ENCODE results near the gene DLX5.

Gene DLX5

DNA sequence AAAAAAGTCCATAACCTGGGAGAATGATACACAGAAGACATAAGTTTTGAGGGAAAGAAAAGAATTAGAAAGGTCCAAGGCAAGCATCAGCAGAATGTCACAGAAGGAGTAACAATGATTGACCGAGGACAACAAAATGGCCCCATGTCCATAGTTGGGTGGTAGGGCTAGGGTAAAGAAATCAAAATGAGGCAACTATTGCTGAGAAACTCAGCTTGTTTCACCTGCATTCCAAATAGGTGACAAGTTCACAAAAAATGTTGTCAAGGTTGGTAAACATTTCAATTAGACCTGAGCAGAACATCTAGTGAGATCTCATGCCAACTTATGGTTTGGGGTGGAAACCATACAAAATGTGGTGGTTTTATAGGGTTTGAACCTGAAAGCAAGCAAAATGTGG lies 42.0 kb downstream of the DLX5 start:
- H3K36me3 ChIP-seq (ENCODE audit: control insufficient read depth in 2 of 2, insufficient read depth in 2 of 2, low read length in 2 of 2), result no peaks in the 10 kb centered on the region
- H3K27me3 ChIP-seq (ENCODE audit: control insufficient read depth in 1 of 2, insufficient read depth in 2 of 2, low read length in 2 of 2), result peaks cover 0 to 7% of the 10 kb centered on the region in 2 donors

DNA sequence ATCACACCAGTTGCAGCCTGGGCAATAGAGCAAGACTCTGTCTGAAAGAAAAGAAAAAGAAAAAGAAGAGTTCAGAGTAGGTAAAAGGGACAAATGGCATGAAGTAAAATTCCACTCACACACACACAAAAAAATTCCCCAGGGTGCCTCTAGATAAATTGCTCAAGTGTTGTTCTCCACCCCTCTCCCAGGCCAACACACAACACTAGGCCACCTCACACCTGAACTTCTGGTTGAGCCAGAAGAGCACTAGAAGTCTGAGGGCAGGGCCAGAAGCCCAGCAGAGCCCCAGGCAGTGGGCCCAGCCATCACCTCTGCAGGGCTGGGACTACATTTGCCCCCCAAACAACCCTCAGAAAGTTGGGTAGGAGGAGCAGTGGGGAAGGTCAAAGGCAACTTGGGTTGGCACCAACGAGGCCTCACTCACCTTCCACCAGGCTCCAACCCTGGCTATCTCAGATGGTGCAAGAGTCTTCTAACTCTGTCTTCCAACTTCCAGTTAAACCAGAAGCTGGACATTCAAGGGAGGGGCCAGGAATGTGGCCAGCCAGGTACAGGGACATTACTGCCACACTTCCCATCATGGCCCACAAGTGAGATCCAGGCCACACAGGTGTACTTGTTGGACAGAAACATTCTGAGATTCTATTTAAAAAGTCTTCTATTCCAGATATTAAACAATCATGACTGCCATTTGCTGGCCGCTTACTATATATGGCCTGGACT lies 44.9 kb downstream of the DLX5 start:
- Histone ChIP-seq H3K9me3 (ENCODE audit: control insufficient read depth in 2 of 2, low read length in 2 of 2) (no peaks in the 10 kb centered on the region), H3K27ac (ENCODE audit: low read length) (no peak overlapping the region), H3K9ac (ENCODE audit: low read length in 2 of 2) (no peak overlapping the region), H3K4me3 (ENCODE audit: low read length in 2 of 2) (no peak overlapping the region), H3K4me1 (ENCODE audit: control insufficient read depth, insufficient read depth, low read length) (no peaks in the 10 kb centered on the region), H3K36me3 (ENCODE audit: control insufficient read depth in 2 of 2, insufficient read depth in 2 of 2, low read length in 2 of 2) (no peaks in the 10 kb centered on the region), H3K27me3 (ENCODE audit: control insufficient read depth in 1 of 2, insufficient read depth in 2 of 2, low read length in 2 of 2) (no peaks in the 10 kb centered on the region)

More for the DNA sequence above, 42.0 kb downstream of the DLX5 start:
- no peaks in the 10 kb centered on the region for H3K4me1 ChIP-seq (ENCODE audit: control insufficient read depth, insufficient read depth, low read length)
- no peak overlapping the region for H3K9ac ChIP-seq (ENCODE audit: low read length in 2 of 2)
- H3K4me3 ChIP-seq (ENCODE audit: low read length in 2 of 2), result no peak overlapping the region
- H3K9me3 ChIP-seq (ENCODE audit: control insufficient read depth in 2 of 2, low read length in 2 of 2), result no peaks in the 10 kb centered on the region
- H3K27ac ChIP-seq (ENCODE audit: low read length), result no peak overlapping the region

DNA sequence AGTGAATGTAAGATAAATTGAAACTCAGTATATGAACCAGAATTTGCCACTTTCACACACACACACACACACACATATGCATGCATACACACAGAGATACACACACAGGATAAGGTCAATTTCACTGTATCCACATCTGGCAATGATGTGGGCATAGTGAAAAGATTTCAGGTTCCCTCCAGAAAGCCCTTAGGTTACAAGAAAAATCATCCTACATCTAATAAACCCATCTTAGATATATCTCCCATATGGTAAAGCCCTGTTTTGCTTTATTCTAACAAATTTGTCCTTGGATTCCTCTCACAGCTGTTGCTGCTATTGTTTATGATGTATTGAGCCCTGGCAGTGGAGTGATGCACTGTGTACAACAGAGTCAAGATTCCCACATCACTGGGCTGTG lies 47.2 kb downstream of the DLX5 start:
- H3K9ac ChIP-seq (ENCODE audit: low read length in 2 of 2), result no peak overlapping the region
- no peaks in the 10 kb centered on the region for H3K27me3 ChIP-seq (ENCODE audit: control insufficient read depth in 1 of 2, insufficient read depth in 2 of 2, low read length in 2 of 2)
- no peak overlapping the region for H3K4me3 ChIP-seq (ENCODE audit: low read length in 2 of 2)
- H3K36me3 ChIP-seq (ENCODE audit: control insufficient read depth in 2 of 2, insufficient read depth in 2 of 2, low read length in 2 of 2), result no peaks in the 10 kb centered on the region
- H3K27ac ChIP-seq (ENCODE audit: low read length), result no peak overlapping the region
- no peaks in the 10 kb centered on the region for H3K9me3 ChIP-seq (ENCODE audit: control insufficient read depth in 2 of 2, low read length in 2 of 2)
- H3K4me1 ChIP-seq (ENCODE audit: control insufficient read depth, insufficient read depth, low read length), result no peaks in the 10 kb centered on the region

DNA sequence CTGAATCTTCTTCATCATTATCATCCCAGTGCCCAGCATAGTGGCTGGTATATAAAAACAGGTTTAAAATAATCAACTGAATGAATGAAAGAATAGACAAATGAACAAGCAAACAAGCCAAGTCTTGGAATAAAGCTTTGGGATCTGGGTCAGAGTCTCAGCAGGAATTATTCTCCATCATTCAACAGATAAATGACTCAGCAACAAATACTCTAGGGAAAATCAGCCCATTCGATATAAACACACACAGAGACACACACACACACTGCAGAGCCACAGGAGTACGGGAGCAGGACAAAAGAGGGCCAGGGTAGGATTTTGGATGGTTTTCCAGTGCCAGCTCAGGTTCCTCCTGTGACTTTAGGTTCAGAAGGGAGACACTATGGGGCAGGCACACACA lies 48.5 kb downstream of the DLX5 start:
- H3K4me1 ChIP-seq (ENCODE audit: control insufficient read depth, insufficient read depth, low read length), result no peaks in the 10 kb centered on the region
- H3K9ac ChIP-seq (ENCODE audit: low read length in 2 of 2), result no peak overlapping the region
- no peaks in the 10 kb centered on the region for H3K36me3 ChIP-seq (ENCODE audit: control insufficient read depth in 2 of 2, insufficient read depth in 2 of 2, low read length in 2 of 2)
- H3K4me3 ChIP-seq (ENCODE audit: low read length in 2 of 2), result no peak overlapping the region
- no peaks in the 10 kb centered on the region for H3K9me3 ChIP-seq (ENCODE audit: control insufficient read depth in 2 of 2, low read length in 2 of 2)
- no peak overlapping the region for H3K27ac ChIP-seq (ENCODE audit: low read length)
- peaks cover 0 to 1% of the 10 kb centered on the region in 2 donors for H3K27me3 ChIP-seq (ENCODE audit: control insufficient read depth in 1 of 2, insufficient read depth in 2 of 2, low read length in 2 of 2)

DNA sequence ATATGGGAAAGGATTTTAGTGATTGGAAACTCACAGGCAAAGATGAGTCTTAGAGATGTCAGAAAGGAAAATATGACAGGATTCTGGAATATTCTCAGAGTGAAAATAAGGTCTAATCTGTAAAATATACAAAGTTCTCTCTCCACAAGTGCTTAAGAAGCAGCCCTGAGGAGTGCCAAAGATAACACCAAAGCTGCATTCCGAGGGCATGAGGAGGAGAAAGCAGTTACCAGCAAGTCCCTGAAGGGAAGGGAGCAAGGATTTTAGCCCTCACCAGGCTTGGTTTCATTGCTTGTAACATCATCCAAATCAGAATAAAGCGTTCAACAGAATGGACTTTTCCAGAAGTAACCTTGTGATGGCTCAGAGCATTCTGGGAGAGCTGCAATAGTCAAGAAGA lies 50.6 kb downstream of the DLX5 start:
- Histone ChIP-seq H3K27me3 (ENCODE audit: control insufficient read depth in 1 of 2, insufficient read depth in 2 of 2, low read length in 2 of 2) (peaks cover 2 to 3% of the 10 kb centered on the region in 2 donors), H3K4me3 (ENCODE audit: low read length in 2 of 2) (no peak overlapping the region), H3K27ac (ENCODE audit: low read length) (no peak overlapping the region), H3K4me1 (ENCODE audit: control insufficient read depth, insufficient read depth, low read length) (no peaks in the 10 kb centered on the region), H3K36me3 (ENCODE audit: control insufficient read depth in 2 of 2, insufficient read depth in 2 of 2, low read length in 2 of 2) (no peaks in the 10 kb centered on the region), H3K9ac (ENCODE audit: low read length in 2 of 2) (no peak overlapping the region), H3K9me3 (ENCODE audit: control insufficient read depth in 2 of 2, low read length in 2 of 2) (no peaks in the 10 kb centered on the region)

- Histone ChIP-seq H3K4me3 (ENCODE audit: low read length in 2 of 2) (no peak overlapping the region), H3K9me3 (ENCODE audit: control insufficient read depth in 2 of 2, low read length in 2 of 2) (peaks cover 0 to 2% of the 10 kb centered on the region in 2 donors), H3K27ac (ENCODE audit: low read length) (no peak overlapping the region), H3K9ac (ENCODE audit: low read length in 2 of 2) (no peak overlapping the region), H3K27me3 (ENCODE audit: control insufficient read depth in 1 of 2, insufficient read depth in 2 of 2, low read length in 2 of 2) (peaks cover 2 to 3% of the 10 kb centered on the region in 2 donors), H3K4me1 (ENCODE audit: control insufficient read depth, insufficient read depth, low read length) (no peaks in the 10 kb centered on the region), H3K36me3 (ENCODE audit: control insufficient read depth in 2 of 2, insufficient read depth in 2 of 2, low read length in 2 of 2) (no peaks in the 10 kb centered on the region)
Observed at GRCh38 chr7:96970739-96971138, 53.9 kb downstream of the DLX5 start.
